HepG2 (cell line): ENCODE measurements around the gene TIMP3. TPM values are rescaled to one million over a fixed set of nuclear protein-coding genes. Genes with fewer than 3 reads are reported as not detected.
A peak's percentile ranks its signal among the peaks of the same experiment; 100 is the strongest.

Experiments used
- ARNTL ChIP-seq: sonication (generic); formaldehyde crosslinking; IDR thresholded peaks from 2 replicates; pipeline ENCODE4 v1.4.0; 2020; ENCODE audit warnings: mild to moderate bottlenecking, missing genetic modification reagents
- ATAD3A ChIP-seq: sonication (generic); formaldehyde crosslinking; IDR thresholded peaks from 2 replicates; pipeline ENCODE4 v1.4.0; 2020; ENCODE audit warnings: missing genetic modification reagents
- HES4 ChIP-seq: sonication (generic); formaldehyde crosslinking; IDR thresholded peaks from 2 replicates; pipeline ENCODE4 v1.9.0; 2021; ENCODE audit warnings: mild to moderate bottlenecking, missing genetic modification reagents, borderline replicate concordance
- KLF6 ChIP-seq: IDR thresholded peaks from 2 replicates; pipeline ENCODE4 v1.8.0; 2016; ENCODE audit warnings: missing biosample characterization, missing genetic modification reagents
- REXO4 ChIP-seq: sonication (generic); formaldehyde crosslinking; IDR thresholded peaks from 2 replicates; pipeline ENCODE4 v1.8.0; 2022; ENCODE audit warnings: missing genetic modification reagents, mild to moderate bottlenecking, borderline replicate concordance
- SMC3 ChIP-seq: IDR thresholded peaks from 2 replicates; pipeline ENCODE4 v1.6.1; 2011; ENCODE audit warnings: low read length, improper control_type of control experiment
- STAG1 ChIP-seq: sonication (generic); formaldehyde crosslinking; IDR thresholded peaks from 2 replicates; pipeline ENCODE4 v1.4.0; 2020; ENCODE audit warnings: missing genetic modification reagents
- ZFP82 ChIP-seq: sonication (generic); formaldehyde crosslinking; IDR thresholded peaks from 2 replicates; pipeline ENCODE4 v1.5.1; 2020; ENCODE audit warnings: mild to moderate bottlenecking, missing genetic modification reagents, borderline replicate concordance
- ZNF644 ChIP-seq: IDR thresholded peaks from 2 replicates; pipeline ENCODE4 v1.6.1; 2016; ENCODE audit warnings: low read depth
- ZNF7 ChIP-seq: IDR thresholded peaks from 2 replicates; pipeline ENCODE4 v1.6.1; 2016; ENCODE audit warnings: missing biosample characterization, missing genetic modification reagents
- ZSCAN29 ChIP-seq: sonication (generic); formaldehyde crosslinking; conservative IDR thresholded peaks from 2 replicates; pipeline ENCODE4 v1.4.0; 2020; ENCODE audit warnings: mild to moderate bottlenecking, missing genetic modification reagents
- polyA plus RNA-seq, 8 experiments: library from polyadenylated mRNA; depleted of rRNA in 3 of 8; stranded (reverse) in 7 of 8; unstranded in 1 of 8; fragments of >200 nt; fragmentation: Illumina TruSeq in 4 of 8; extraction: Trizol in 4 of 8; gene quantifications; 2 replicates each; pipeline versions ENCODE4 v1.2.1 to v1.2.3, GENCODE V29; 2011 to 2016; ENCODE audit warnings: low read depth in 4 of 8, missing spikeins in 1 of 8, mixed read lengths in 1 of 8; ENCODE audit not compliant: insufficient read depth in 1 of 8
- total RNA-seq, 5 experiments: library from RNA; depleted of rRNA; stranded (reverse); fragments of >200 nt; fragmentation: Illumina TruSeq; extraction: Trizol; gene quantifications; 2 replicates each; pipeline ENCODE4 v1.2.3, GENCODE V29; 2016; ENCODE audit warnings: low read depth in 1 of 5
- TF ChIP-seq, protein P1 (sequence below): sonication (generic); formaldehyde crosslinking; IDR thresholded peaks from 2 replicates; pipeline ENCODE4 v1.5.0; 2020; ENCODE audit warnings: mild to moderate bottlenecking, missing genetic modification reagents
- TF ChIP-seq, protein P2 (sequence below): sonication (generic); formaldehyde crosslinking; conservative IDR thresholded peaks from 2 replicates; pipeline ENCODE4 v1.8.1; 2023; ENCODE audit warnings: missing genetic modification reagents
- TF ChIP-seq, protein P3 (sequence below): sonication (generic); IDR thresholded peaks from 2 replicates; pipeline ENCODE4 v1.6.1; 2016; ENCODE audit warnings: low read depth, borderline replicate concordance
- TF ChIP-seq, protein P4 (sequence below): IDR thresholded peaks from 2 replicates; pipeline ENCODE4 v1.6.1; 2016; ENCODE audit warnings: missing biosample characterization, missing genetic modification reagents, low read depth
- TF ChIP-seq, protein P5 (sequence below): sonication (generic); formaldehyde crosslinking; IDR thresholded peaks from 2 replicates; pipeline ENCODE4 v1.4.0; 2020; ENCODE audit warnings: missing genetic modification reagents, borderline replicate concordance
- TF ChIP-seq, protein P6 (sequence below): sonication (generic); formaldehyde crosslinking; IDR thresholded peaks from 2 replicates; pipeline ENCODE4 v1.4.0; 2020; ENCODE audit warnings: missing genetic modification reagents

The TIMP3 gene
- total and polyA plus RNA-seq, 2 of the 13 experiments (the other 11 are each of a cell fraction or from before 2014, with no cell fraction given), result 57.3 to 86.6 TPM

DNA sequence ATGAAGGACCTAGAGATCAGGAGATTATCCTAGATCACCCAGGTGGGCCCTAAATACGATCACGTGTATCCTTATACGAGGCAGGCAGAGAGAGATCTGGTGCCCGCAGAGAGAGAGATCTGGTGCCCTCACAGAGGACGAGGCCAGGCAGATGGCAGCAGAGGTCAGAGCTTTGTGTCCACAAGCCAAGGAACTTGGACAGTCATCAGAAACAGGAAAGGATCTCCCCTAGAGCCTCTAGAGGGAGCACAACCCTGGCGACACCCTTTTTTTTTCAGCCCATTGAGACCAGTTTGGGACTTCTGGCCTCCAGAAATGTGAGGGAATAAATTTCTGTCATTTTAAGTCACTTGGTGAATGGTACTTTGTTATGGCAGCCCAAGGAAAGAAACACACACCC is 25.5 kb upstream of the TIMP3 start (continued):
- TF ChIP-seq, protein P1, sequence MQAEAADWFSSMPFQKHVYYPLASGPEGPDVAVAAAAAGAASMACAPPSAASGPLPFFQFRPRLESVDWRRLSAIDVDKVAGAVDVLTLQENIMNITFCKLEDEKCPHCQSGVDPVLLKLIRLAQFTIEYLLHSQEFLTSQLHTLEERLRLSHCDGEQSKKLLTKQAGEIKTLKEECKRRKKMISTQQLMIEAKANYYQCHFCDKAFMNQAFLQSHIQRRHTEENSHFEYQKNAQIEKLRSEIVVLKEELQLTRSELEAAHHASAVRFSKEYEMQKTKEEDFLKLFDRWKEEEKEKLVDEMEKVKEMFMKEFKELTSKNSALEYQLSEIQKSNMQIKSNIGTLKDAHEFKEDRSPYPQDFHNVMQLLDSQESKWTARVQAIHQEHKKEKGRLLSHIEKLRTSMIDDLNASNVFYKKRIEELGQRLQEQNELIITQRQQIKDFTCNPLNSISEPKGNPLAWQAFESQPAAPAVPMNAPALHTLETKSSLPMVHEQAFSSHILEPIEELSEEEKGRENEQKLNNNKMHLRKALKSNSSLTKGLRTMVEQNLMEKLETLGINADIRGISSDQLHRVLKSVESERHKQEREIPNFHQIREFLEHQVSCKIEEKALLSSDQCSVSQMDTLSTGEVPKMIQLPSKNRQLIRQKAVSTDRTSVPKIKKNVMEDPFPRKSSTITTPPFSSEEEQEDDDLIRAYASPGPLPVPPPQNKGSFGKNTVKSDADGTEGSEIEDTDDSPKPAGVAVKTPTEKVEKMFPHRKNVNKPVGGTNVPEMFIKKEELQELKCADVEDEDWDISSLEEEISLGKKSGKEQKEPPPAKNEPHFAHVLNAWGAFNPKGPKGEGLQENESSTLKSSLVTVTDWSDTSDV, result no peak
- TF ChIP-seq ZSCAN29 (CRISPR knock-in tag), result no peak
- TF ChIP-seq SMC3, result peak; percentile 87
- TF ChIP-seq REXO4 (CRISPR knock-in tag), result no peak
- TF ChIP-seq ATAD3A (CRISPR knock-in tag), result no peak
- no peak for TF ChIP-seq KLF6 (CRISPR knock-in tag)
- TF ChIP-seq HES4 (CRISPR knock-in tag), result no peak
- TF ChIP-seq, protein P2, sequence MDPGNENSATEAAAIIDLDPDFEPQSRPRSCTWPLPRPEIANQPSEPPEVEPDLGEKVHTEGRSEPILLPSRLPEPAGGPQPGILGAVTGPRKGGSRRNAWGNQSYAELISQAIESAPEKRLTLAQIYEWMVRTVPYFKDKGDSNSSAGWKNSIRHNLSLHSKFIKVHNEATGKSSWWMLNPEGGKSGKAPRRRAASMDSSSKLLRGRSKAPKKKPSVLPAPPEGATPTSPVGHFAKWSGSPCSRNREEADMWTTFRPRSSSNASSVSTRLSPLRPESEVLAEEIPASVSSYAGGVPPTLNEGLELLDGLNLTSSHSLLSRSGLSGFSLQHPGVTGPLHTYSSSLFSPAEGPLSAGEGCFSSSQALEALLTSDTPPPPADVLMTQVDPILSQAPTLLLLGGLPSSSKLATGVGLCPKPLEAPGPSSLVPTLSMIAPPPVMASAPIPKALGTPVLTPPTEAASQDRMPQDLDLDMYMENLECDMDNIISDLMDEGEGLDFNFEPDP (CRISPR knock-in tag), result no peak
- TF ChIP-seq ZNF7, result no peak
- no peak for TF ChIP-seq ARNTL (CRISPR knock-in tag)
- TF ChIP-seq, protein P3, sequence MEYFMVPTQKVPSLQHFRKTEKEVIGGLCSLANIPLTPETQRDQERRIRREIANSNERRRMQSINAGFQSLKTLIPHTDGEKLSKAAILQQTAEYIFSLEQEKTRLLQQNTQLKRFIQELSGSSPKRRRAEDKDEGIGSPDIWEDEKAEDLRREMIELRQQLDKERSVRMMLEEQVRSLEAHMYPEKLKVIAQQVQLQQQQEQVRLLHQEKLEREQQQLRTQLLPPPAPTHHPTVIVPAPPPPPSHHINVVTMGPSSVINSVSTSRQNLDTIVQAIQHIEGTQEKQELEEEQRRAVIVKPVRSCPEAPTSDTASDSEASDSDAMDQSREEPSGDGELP, result no peak
- TF ChIP-seq, protein P4, sequence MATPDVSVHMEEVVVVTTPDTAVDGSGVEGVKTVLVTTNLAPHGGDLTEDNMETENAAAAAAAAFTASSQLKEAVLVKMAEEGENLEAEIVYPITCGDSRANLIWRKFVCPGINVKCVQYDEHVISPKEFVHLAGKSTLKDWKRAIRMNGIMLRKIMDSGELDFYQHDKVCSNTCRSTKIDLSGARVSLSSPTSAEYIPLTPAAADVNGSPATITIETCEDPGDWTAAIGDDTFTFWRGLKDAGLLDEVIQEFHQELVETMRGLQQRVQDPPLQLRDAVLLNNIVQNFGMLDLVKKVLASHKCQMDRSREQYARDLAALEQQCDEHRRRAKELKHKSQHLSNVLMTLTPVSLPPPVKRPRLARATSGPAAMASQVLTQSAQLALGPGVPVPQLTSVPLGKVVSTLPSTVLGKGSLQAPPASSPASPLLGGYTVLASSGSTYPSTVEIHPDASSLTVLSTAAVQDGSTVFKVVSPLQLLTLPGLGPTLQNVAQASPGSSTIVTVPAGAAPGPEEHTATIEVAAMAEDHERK (CRISPR knock-in tag), result no peak
- TF ChIP-seq, protein P5, sequence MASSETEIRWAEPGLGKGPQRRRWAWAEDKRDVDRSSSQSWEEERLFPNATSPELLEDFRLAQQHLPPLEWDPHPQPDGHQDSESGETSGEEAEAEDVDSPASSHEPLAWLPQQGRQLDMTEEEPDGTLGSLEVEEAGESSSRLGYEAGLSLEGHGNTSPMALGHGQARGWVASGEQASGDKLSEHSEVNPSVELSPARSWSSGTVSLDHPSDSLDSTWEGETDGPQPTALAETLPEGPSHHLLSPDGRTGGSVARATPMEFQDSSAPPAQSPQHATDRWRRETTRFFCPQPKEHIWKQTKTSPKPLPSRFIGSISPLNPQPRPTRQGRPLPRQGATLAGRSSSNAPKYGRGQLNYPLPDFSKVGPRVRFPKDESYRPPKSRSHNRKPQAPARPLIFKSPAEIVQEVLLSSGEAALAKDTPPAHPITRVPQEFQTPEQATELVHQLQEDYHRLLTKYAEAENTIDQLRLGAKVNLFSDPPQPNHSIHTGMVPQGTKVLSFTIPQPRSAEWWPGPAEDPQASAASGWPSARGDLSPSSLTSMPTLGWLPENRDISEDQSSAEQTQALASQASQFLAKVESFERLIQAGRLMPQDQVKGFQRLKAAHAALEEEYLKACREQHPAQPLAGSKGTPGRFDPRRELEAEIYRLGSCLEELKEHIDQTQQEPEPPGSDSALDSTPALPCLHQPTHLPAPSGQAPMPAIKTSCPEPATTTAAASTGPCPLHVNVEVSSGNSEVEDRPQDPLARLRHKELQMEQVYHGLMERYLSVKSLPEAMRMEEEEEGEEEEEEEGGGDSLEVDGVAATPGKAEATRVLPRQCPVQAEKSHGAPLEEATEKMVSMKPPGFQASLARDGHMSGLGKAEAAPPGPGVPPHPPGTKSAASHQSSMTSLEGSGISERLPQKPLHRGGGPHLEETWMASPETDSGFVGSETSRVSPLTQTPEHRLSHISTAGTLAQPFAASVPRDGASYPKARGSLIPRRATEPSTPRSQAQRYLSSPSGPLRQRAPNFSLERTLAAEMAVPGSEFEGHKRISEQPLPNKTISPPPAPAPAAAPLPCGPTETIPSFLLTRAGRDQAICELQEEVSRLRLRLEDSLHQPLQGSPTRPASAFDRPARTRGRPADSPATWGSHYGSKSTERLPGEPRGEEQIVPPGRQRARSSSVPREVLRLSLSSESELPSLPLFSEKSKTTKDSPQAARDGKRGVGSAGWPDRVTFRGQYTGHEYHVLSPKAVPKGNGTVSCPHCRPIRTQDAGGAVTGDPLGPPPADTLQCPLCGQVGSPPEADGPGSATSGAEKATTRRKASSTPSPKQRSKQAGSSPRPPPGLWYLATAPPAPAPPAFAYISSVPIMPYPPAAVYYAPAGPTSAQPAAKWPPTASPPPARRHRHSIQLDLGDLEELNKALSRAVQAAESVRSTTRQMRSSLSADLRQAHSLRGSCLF (CRISPR knock-in tag), result no peak
- TF ChIP-seq, protein P6, sequence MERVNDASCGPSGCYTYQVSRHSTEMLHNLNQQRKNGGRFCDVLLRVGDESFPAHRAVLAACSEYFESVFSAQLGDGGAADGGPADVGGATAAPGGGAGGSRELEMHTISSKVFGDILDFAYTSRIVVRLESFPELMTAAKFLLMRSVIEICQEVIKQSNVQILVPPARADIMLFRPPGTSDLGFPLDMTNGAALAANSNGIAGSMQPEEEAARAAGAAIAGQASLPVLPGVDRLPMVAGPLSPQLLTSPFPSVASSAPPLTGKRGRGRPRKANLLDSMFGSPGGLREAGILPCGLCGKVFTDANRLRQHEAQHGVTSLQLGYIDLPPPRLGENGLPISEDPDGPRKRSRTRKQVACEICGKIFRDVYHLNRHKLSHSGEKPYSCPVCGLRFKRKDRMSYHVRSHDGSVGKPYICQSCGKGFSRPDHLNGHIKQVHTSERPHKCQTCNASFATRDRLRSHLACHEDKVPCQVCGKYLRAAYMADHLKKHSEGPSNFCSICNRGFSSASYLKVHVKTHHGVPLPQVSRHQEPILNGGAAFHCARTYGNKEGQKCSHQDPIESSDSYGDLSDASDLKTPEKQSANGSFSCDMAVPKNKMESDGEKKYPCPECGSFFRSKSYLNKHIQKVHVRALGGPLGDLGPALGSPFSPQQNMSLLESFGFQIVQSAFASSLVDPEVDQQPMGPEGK (CRISPR knock-in tag), result peak; percentile 24; the same call in 1 of the 2 replicates
- TF ChIP-seq ZFP82, result no peak
- TF ChIP-seq ZNF644 (CRISPR knock-in tag), result peak; percentile 36; the same call in 1 of the 2 replicates
- TF ChIP-seq STAG1 (CRISPR knock-in tag), result peak; percentile 86
